ENCODE results near the gene SRGAP1.

DNA sequence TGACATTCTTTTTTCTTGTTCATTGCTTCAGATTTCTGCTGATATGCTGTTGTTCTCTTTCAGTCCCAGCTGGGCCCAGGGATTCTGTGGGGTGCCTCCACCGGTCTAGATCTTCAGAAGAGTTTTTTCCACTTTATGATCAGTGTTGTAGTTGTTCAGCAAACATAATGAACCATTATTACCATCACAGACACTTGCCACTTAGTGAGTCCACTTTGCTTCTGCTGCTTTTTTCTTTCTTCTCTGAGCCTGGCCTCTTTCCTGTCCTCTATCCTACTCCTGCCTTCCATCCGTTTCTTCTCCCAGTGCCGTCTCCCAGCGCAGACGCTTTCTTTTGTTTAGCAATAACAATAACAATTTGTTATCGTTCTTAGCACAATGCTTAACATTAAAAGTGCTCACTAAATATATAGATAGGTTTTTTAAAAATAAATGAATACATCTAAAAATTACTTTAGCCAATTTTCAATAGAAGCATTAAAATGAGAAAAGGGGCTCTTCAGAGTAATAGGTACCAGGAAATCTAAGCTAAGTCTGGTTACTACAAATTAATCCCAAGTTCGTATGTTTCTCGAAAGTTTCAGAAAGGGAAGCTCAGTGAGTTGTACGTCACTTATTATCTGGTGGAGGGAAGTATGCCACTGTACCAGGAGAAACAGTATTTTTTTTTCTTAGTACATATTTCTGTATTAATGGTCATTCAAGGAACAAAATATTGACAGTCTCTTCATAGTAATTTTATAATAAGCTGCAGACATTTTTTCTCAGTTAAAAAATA is 98.2 kb downstream of the SRGAP1 start:
- TF ChIP-seq POLR2A (IDR thresholded peaks at IDR 0.05; ENCODE audit: control extremely low read depth in 1 of 2, low read depth in 2 of 2, low read length in 2 of 2) = no peak
- TF ChIP-seq, protein P1, sequence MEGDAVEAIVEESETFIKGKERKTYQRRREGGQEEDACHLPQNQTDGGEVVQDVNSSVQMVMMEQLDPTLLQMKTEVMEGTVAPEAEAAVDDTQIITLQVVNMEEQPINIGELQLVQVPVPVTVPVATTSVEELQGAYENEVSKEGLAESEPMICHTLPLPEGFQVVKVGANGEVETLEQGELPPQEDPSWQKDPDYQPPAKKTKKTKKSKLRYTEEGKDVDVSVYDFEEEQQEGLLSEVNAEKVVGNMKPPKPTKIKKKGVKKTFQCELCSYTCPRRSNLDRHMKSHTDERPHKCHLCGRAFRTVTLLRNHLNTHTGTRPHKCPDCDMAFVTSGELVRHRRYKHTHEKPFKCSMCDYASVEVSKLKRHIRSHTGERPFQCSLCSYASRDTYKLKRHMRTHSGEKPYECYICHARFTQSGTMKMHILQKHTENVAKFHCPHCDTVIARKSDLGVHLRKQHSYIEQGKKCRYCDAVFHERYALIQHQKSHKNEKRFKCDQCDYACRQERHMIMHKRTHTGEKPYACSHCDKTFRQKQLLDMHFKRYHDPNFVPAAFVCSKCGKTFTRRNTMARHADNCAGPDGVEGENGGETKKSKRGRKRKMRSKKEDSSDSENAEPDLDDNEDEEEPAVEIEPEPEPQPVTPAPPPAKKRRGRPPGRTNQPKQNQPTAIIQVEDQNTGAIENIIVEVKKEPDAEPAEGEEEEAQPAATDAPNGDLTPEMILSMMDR (IDR thresholded peaks at IDR 0.05; ENCODE audit: control extremely low read depth in 1 of 3, insufficient read depth in 1 of 3, low read depth in 1 of 3, low read length in 3 of 3) = no peak
- no peak for TF ChIP-seq POLR2AphosphoS5 (IDR thresholded peaks at IDR 0.05; ENCODE audit: low read depth, low read length)
- no peak for TF ChIP-seq TAF1 (IDR thresholded peaks at IDR 0.05; ENCODE audit: low read depth, low read length)
- TF ChIP-seq NRF1 (IDR thresholded peaks at IDR 0.05; ENCODE audit: low read depth, low read length) = no peak
- no peak for TF ChIP-seq BCL11A (IDR thresholded peaks at IDR 0.05; ENCODE audit: low read depth in 2 of 2, low read length in 2 of 2)
- TF ChIP-seq ZNF274 (IDR thresholded peaks at IDR 0.05; ENCODE audit: borderline replicate concordance, extremely low read depth, low read length) = no peak
- TF ChIP-seq RFX5 (IDR thresholded peaks at IDR 0.05; ENCODE audit: borderline replicate concordance, low read depth, low read length) = no peak
- TF ChIP-seq CBX8 (IDR thresholded peaks at IDR 0.05; ENCODE audit: borderline replicate concordance, low read depth, low read length) = no peak
- no peak for TF ChIP-seq TEAD4 (IDR thresholded peaks at IDR 0.05; ENCODE audit: low read depth, low read length)
- TF ChIP-seq, protein P2, sequence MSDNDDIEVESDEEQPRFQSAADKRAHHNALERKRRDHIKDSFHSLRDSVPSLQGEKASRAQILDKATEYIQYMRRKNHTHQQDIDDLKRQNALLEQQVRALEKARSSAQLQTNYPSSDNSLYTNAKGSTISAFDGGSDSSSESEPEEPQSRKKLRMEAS (IDR thresholded peaks at IDR 0.05) = no peak
- no peak for TF ChIP-seq CEBPB (IDR thresholded peaks at IDR 0.05; ENCODE audit: low read depth, low read length)
